DOHH2 (cell line): Measurements from ENCODE around the gene BCL2L1.

Source experiments
- H3F3A ChIP-seq: fragments of 200-600 bp; sonication (generic), shearing (Covaris generic); 2 replicates; pipeline ENCODE4 v1.6.0; 2016; ENCODE audit warnings: antibody characterized with exemption, mild to moderate bottlenecking; ENCODE audit not compliant: control insufficient read depth, insufficient read depth
- H3K27ac ChIP-seq: fragments of 200-600 bp; sonication (generic); 2 replicates; pipeline ENCODE4 v1.5.1; 2014; ENCODE audit warnings: low read depth, mild to moderate bottlenecking, low read length, moderate library complexity
- H3K27me3 ChIP-seq: fragments of 200-600 bp; sonication (generic); 2 replicates; pipeline ENCODE4 v1.6.1; 2014; ENCODE audit warnings: mild to moderate bottlenecking, low read length, mixed read lengths; ENCODE audit not compliant: control insufficient read depth
- H3K36me3 ChIP-seq: fragments of 200-600 bp; sonication (generic); 2 replicates; pipeline ENCODE4 v1.6.1; 2014; ENCODE audit warnings: mild to moderate bottlenecking, low read length, moderate library complexity, mixed read lengths; ENCODE audit not compliant: control insufficient read depth
- H3K4me1 ChIP-seq: fragments of 200-600 bp; sonication (generic); 2 replicates; pipeline ENCODE4 v1.6.1; 2014; ENCODE audit warnings: mild to moderate bottlenecking, low read length, mixed read lengths; ENCODE audit not compliant: control insufficient read depth
- H3K4me2 ChIP-seq: fragments of 200-600 bp; sonication (generic); 2 replicates; pipeline ENCODE4 v1.6.0; 2014; ENCODE audit warnings: mild to moderate bottlenecking, low read length, moderate library complexity
- H3K4me3 ChIP-seq: fragments of 200-600 bp; sonication (generic); 2 replicates; pipeline ENCODE4 v1.5.1; 2014; ENCODE audit warnings: mild to moderate bottlenecking, low read length, mixed read lengths
- H3K79me2 ChIP-seq: fragments of 200-600 bp; sonication (generic); 2 replicates; pipeline ENCODE4 v1.6.1; 2014; ENCODE audit warnings: mild to moderate bottlenecking, low read length, mixed read lengths; ENCODE audit not compliant: control insufficient read depth
- H3K9me2 ChIP-seq: fragments of 200-600 bp; sonication (generic); replicated peaks from 2 replicates; pipeline ENCODE4 v1.6.1; 2014; ENCODE audit warnings: mild to moderate bottlenecking, low read length, mixed read lengths; ENCODE audit not compliant: control insufficient read depth
- H3K9me3 ChIP-seq: fragments of 200-600 bp; sonication (generic); 2 replicates; pipeline ENCODE4 v1.6.1; 2014; ENCODE audit warnings: antibody characterized with exemption, low read length, mixed read lengths; ENCODE audit not compliant: control insufficient read depth, insufficient read depth
- H4K20me1 ChIP-seq: fragments of 200-600 bp; sonication (generic); 2 replicates; pipeline ENCODE4 v1.6.0; 2014; ENCODE audit warnings: low read depth, mild to moderate bottlenecking, antibody characterized with exemption, low read length, moderate library complexity; ENCODE audit not compliant: control insufficient read depth, insufficient read depth
- EZH2phosphoT487 ChIP-seq: fragments of 200-600 bp; sonication (generic); IDR thresholded peaks from 2 replicates; pipeline ENCODE4 v1.6.1; 2017; ENCODE audit warnings: borderline replicate concordance, mild to moderate bottlenecking, antibody characterized with exemption, low read length, moderate library complexity, mixed read lengths
- TF ChIP-seq, protein P1 (sequence below): fragments of 200-600 bp; sonication (generic); IDR thresholded peaks from one replicate; pipeline ENCODE4 v1.5.1; 2014; ENCODE audit warnings: antibody characterized with exemption, mild to moderate bottlenecking, low read depth, low read length; ENCODE audit not compliant: poor library complexity, severe bottlenecking

BCL2L1 gene

DNA sequence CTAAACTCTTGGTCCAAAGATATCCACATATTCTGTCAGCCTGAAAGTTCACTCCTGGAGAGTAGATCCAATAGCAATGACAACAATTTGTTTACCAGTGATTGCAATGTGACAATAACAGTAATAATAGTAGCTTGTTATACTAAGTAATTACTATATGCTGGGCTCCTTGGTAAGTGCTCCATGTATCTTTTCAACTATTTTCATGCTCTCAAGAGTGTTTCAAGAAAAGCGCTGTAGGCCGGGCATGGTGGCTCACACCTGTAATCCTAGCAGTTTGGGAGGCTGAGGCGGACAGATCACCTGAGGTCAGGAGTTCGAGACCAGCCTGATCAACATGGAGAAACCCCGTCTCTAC is 15.4 kb downstream of the BCL2L1 start:
- Histone ChIP-seq H3K4me2 (no peak overlapping the region), H3K4me3 (no peak overlapping the region), H3K79me2 (peaks cover 9% of the 10 kb centered on the region; the same call in 1 of the 2 replicates), H4K20me1 (no peaks in the 10 kb centered on the region), H3K36me3 (peaks cover 25% of the 10 kb centered on the region), H3K27me3 (no peaks in the 10 kb centered on the region), H3K9me3 (no peaks in the 10 kb centered on the region), H3K9me2 (no peaks in the 10 kb centered on the region), H3K4me1 (peaks cover 19% of the 10 kb centered on the region), H3K27ac (no peak overlapping the region), H3F3A (no peaks in the 10 kb centered on the region)
- TF ChIP-seq, protein P1, sequence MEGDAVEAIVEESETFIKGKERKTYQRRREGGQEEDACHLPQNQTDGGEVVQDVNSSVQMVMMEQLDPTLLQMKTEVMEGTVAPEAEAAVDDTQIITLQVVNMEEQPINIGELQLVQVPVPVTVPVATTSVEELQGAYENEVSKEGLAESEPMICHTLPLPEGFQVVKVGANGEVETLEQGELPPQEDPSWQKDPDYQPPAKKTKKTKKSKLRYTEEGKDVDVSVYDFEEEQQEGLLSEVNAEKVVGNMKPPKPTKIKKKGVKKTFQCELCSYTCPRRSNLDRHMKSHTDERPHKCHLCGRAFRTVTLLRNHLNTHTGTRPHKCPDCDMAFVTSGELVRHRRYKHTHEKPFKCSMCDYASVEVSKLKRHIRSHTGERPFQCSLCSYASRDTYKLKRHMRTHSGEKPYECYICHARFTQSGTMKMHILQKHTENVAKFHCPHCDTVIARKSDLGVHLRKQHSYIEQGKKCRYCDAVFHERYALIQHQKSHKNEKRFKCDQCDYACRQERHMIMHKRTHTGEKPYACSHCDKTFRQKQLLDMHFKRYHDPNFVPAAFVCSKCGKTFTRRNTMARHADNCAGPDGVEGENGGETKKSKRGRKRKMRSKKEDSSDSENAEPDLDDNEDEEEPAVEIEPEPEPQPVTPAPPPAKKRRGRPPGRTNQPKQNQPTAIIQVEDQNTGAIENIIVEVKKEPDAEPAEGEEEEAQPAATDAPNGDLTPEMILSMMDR, result no peak
- TF ChIP-seq EZH2phosphoT487, result no peak

DNA sequence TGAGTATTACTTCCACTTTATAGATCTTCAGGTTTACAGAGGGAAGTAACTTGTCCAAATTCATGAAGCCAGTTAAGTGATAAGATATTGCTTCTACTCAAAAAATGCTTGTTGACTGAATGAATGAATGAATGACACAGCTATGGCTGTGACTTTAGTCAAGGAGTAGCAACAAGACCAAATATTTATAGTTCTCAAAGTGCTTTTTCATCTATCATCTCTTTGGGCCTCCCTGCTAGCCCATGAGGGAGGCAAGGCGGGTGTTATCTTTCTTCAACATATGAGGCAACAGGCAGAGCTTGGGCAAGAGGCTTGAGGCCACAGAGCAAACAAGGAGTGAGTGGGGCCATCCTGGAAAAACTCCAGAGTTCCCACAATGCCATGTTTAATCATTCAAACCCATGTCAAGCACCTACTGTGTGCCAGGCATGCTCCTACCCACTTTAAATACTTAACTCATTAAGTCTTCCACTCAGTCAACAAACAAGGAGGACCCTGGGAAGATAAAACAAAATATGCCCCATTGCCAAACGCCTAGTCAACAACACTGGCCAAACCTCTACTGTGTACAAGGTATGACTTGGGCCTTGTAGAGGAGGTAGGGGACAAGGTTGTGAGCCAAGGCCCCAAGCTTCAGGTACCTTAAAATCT is 15.9 kb downstream of the BCL2L1 start:
- H3K27ac ChIP-seq, result no peak overlapping the region
- H3K36me3 ChIP-seq, result peaks cover 25% of the 10 kb centered on the region
- H3F3A ChIP-seq, result no peaks in the 10 kb centered on the region
- H3K9me2 ChIP-seq, result no peaks in the 10 kb centered on the region
- H3K4me2 ChIP-seq, result no peak overlapping the region
- no peak overlapping the region for H3K4me3 ChIP-seq
- H3K4me1 ChIP-seq, result peaks cover 19% of the 10 kb centered on the region
- H4K20me1 ChIP-seq, result no peaks in the 10 kb centered on the region
- peaks cover 6% of the 10 kb centered on the region; the same call in 1 of the 2 replicates for H3K79me2 ChIP-seq
- no peaks in the 10 kb centered on the region for H3K9me3 ChIP-seq
- H3K27me3 ChIP-seq, result no peaks in the 10 kb centered on the region
- no peak for TF ChIP-seq EZH2phosphoT487
- TF ChIP-seq, protein P1, result no peak

DNA sequence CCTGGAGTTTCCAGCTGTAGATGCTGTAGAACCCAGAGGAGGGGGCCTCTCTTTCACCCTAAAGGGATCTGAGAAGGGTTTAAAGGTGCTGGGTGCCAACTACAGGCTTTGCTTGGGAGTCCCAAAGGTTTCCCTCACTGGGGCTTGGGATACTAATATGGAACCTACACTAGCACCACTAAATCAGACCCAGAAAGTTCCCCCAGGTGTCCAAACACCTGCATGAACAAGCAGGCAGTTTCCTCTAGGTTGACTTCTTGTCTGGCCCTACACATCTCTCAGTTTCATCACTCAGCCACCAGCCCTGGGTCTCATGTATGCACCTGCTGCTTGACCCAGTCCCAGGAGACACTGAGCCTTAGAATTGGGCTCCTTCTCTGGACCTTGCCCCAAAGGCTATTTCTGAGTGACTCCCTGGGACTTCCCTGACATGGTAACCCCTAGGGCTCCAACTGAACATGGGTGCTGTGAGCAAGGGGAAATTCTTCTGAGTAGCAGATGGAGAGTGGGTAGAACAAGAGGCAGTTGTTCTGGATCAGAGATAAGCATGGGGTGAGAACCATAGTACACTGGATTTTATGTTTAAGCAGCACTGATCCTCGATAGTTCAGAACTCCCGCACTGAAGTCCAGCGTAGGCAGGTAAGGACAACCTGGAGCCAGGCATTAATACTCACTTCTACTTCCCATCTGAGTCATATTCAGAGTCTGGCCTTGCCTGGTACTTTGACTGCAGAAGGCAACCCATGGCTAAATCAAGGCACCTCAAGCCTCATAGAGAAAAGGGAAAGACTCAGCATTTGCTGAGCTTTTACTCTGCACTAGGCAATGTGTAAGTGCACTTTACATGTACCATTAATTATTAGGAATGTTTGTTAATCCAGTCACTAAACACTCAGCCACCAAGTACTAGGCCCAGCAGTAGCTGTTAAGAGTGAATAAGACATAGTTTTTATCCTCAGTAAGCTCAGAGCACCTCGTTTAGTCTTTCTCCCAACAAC is 16.8 kb downstream of the BCL2L1 start:
- peaks cover 3% of the 10 kb centered on the region; the same call in 1 of the 2 replicates for H3K79me2 ChIP-seq
- H3F3A ChIP-seq, result no peaks in the 10 kb centered on the region
- H3K4me2 ChIP-seq, result no peak overlapping the region
- H3K27me3 ChIP-seq, result no peaks in the 10 kb centered on the region
- H3K9me3 ChIP-seq, result no peaks in the 10 kb centered on the region
- peaks cover 25% of the 10 kb centered on the region for H3K36me3 ChIP-seq
- no peak overlapping the region for H3K27ac ChIP-seq
- no peak overlapping the region for H3K4me3 ChIP-seq
- no peaks in the 10 kb centered on the region for H4K20me1 ChIP-seq
- TF ChIP-seq, protein P1, result no peak
- TF ChIP-seq EZH2phosphoT487, result no peak
- peaks cover 19% of the 10 kb centered on the region for H3K4me1 ChIP-seq
- H3K9me2 ChIP-seq, result no peaks in the 10 kb centered on the region
